Measurements from ENCODE around the gene GPRC5A.

DNA sequence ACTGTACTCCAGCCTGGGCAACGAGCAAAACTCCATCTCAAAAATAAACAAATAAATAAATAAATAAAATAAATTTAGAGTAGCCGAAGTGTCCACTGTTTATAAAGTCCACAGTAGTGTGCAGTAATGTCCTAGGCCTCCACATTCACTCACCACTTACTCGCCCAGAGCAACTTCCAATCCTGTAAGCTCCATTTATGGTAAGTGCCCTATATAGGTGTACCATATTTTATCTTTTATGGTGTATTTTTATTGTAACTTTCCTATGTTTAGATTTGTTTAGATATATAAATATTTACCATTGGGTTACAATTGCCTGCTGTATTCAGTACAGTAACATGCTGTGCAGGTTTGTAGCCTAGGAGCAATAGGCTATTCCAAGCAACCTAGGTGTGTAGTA is 37.9 kb upstream of the GPRC5A start:
- TF ChIP-seq, protein P1, sequence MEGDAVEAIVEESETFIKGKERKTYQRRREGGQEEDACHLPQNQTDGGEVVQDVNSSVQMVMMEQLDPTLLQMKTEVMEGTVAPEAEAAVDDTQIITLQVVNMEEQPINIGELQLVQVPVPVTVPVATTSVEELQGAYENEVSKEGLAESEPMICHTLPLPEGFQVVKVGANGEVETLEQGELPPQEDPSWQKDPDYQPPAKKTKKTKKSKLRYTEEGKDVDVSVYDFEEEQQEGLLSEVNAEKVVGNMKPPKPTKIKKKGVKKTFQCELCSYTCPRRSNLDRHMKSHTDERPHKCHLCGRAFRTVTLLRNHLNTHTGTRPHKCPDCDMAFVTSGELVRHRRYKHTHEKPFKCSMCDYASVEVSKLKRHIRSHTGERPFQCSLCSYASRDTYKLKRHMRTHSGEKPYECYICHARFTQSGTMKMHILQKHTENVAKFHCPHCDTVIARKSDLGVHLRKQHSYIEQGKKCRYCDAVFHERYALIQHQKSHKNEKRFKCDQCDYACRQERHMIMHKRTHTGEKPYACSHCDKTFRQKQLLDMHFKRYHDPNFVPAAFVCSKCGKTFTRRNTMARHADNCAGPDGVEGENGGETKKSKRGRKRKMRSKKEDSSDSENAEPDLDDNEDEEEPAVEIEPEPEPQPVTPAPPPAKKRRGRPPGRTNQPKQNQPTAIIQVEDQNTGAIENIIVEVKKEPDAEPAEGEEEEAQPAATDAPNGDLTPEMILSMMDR (conservative IDR thresholded peaks at IDR 0.05 in 1 of 2, IDR thresholded peaks at IDR 0.05 in 1 of 2; ENCODE audit: low read depth in 1 of 2, low read length in 2 of 2): no peak
- TF ChIP-seq EZH2 (IDR thresholded peaks at IDR 0.05; ENCODE audit: low read length, missing control alignments): no peak
